Spleen (tissue), 7 donors: Measurements from ENCODE around the gene TMEM86B.
A peak's percentile ranks its signal among the peaks of the same experiment; 100 is the strongest.

Experiments used
- CTCF ChIP-seq, 11 experiments: fragments of 200-600 bp in 7 of 11; fragments of 450-650 bp in 4 of 11; sonication (generic) in 4 of 11; IDR thresholded peaks in 8 of 11; conservative IDR thresholded peaks in 3 of 11; 1 replicate in 7 of 11; 2 replicates in 4 of 11; pipeline versions ENCODE4 v1.4.0 to v1.8.0; 2016 to 2021; ENCODE audit warnings: antibody characterized with exemption in 11 of 11, inconsistent platforms in 4 of 11, mild to moderate bottlenecking in 1 of 11
- POLR2A ChIP-seq, 3 donors: fragments of 450-650 bp; IDR thresholded peaks; one replicate each; pipeline ENCODE4 v1.5.1; 2017; ENCODE audit warnings: antibody characterized with exemption in 3 of 3, mild to moderate bottlenecking in 1 of 3
- POLR2AphosphoS5 ChIP-seq, 3 donors: sonication (generic); formaldehyde crosslinking; IDR thresholded peaks; one replicate each; pipeline ENCODE4 v1.5.1; 2017; ENCODE audit warnings: antibody characterized with exemption in 3 of 3
- donor health status: DM: no; HTN: no; CAD: no; lungs with moderate emphysema.
- donor health status: DM: no; HTN: no; CAD: no.
- donor health status: DM: no; HTN: no; CAD: no.

- TF ChIP-seq POLR2AphosphoS5 (IDR thresholded peaks at IDR 0.05) (peak; percentile 52 to 74 (median 71)), POLR2A (IDR thresholded peaks at IDR 0.05) (no peak), CTCF (IDR thresholded peaks at IDR 0.05 in 8 of 11, conservative IDR thresholded peaks at IDR 0.05 in 3 of 11) (no peak)
These were observed 3.7 kb upstream of the TMEM86B start for GRCh38 chr19:55232286-55232602.
